Liver (tissue), 9 donors: ENCODE results near the gene OTUD3. TPM values are rescaled to one million over a fixed set of nuclear protein-coding genes. Genes with fewer than 3 reads are reported as not detected.

ENCODE experiments used
- DNase-seq: peaks from one replicate; pipeline ENCODE4 v3.0.0-alpha.2; 2017; ENCODE audit warnings: low spot score
- H3K27ac ChIP-seq, 2 donors: one replicate each; pipeline ENCODE4 v1.7.0; 2013; ENCODE audit warnings: inconsistent platforms in 2 of 2, low read length in 2 of 2, control low read depth in 1 of 2, low read depth in 1 of 2, mild to moderate bottlenecking in 1 of 2
- H3K27me3 ChIP-seq, 4 donors: one replicate each; pipeline versions ENCODE4 v1.6.1 to v1.7.0; 2013; ENCODE audit warnings: low read length in 3 of 4, inconsistent platforms in 1 of 4, mild to moderate bottlenecking in 1 of 4, moderate library complexity in 1 of 4; ENCODE audit not compliant: control insufficient read depth in 4 of 4, insufficient read depth in 4 of 4
- H3K36me3 ChIP-seq, 4 donors: one replicate each; pipeline versions ENCODE4 v1.6.1 to v1.7.0; 2013; ENCODE audit warnings: low read length in 3 of 4, mild to moderate bottlenecking in 3 of 4, low read depth in 1 of 4, moderate library complexity in 1 of 4; ENCODE audit not compliant: control insufficient read depth in 4 of 4, insufficient read depth in 3 of 4
- H3K4me1 ChIP-seq, 4 donors: one replicate each; pipeline versions ENCODE4 v1.6.1 to v1.7.0; 2013; ENCODE audit warnings: low read length in 3 of 4, mild to moderate bottlenecking in 3 of 4, moderate library complexity in 1 of 4; ENCODE audit not compliant: control insufficient read depth in 4 of 4, insufficient read depth in 4 of 4
- H3K4me3 ChIP-seq, 3 donors: one replicate each; pipeline versions ENCODE4 v1.6.1 to v1.7.0; 2013; ENCODE audit warnings: low read length in 3 of 3, control low read depth in 1 of 3, low read depth in 1 of 3, mild to moderate bottlenecking in 1 of 3
- H3K9ac ChIP-seq, 2 donors: one replicate each; pipeline ENCODE4 v1.7.0; 2013; ENCODE audit warnings: low read length in 2 of 2, mild to moderate bottlenecking in 2 of 2, moderate library complexity in 2 of 2, control low read depth in 1 of 2, low read depth in 1 of 2
- H3K9me3 ChIP-seq, 4 donors: one replicate each; pipeline versions ENCODE4 v1.6.1 to v1.7.0; 2013; ENCODE audit warnings: low read length in 3 of 4; ENCODE audit not compliant: control insufficient read depth in 4 of 4
- CTCF ChIP-seq: fragments of 150-350 bp; IDR thresholded peaks from 2 replicates; pipeline ENCODE4 v1.5.1; 2017; ENCODE audit warnings: improper control_type of control experiment, low read depth, low read length; ENCODE audit not compliant: missing input control
- EGR1 ChIP-seq, 2 donors: IDR thresholded peaks; 2 replicates each; pipeline ENCODE4 v1.6.1; 2016 to 2018; ENCODE audit warnings: antibody characterized with exemption in 2 of 2, low read depth in 2 of 2
- FOXA1 ChIP-seq: IDR thresholded peaks from 2 replicates; pipeline ENCODE4 v1.6.1; 2016; ENCODE audit warnings: antibody characterized with exemption
- FOXA2 ChIP-seq: IDR thresholded peaks from 2 replicates; pipeline ENCODE4 v1.6.1; 2016; ENCODE audit warnings: antibody characterized with exemption
- GABPA ChIP-seq, 2 donors: IDR thresholded peaks in 1 of 2; conservative IDR thresholded peaks in 1 of 2; 2 replicates each; pipeline ENCODE4 v1.6.1; 2016; ENCODE audit warnings: antibody characterized with exemption in 2 of 2, mild to moderate bottlenecking in 1 of 2, moderate library complexity in 1 of 2
- HNF4A ChIP-seq, 2 donors: conservative IDR thresholded peaks; 2 replicates each; pipeline ENCODE4 v1.6.1; 2016; ENCODE audit warnings: antibody characterized with exemption in 2 of 2, mild to moderate bottlenecking in 2 of 2
- HNF4G ChIP-seq: IDR thresholded peaks from 2 replicates; pipeline ENCODE4 v1.6.1; 2016; ENCODE audit warnings: antibody characterized with exemption
- JUND ChIP-seq, 2 donors: IDR thresholded peaks; 2 replicates each; pipeline ENCODE4 v1.6.1; 2016; ENCODE audit warnings: antibody characterized with exemption in 2 of 2
- NR2F2 ChIP-seq: IDR thresholded peaks from 2 replicates; pipeline ENCODE4 v1.6.1; 2016; ENCODE audit warnings: antibody characterized with exemption
- RAD21 ChIP-seq, 2 donors: IDR thresholded peaks; 2 replicates each; pipeline ENCODE4 v1.6.1; 2016; ENCODE audit warnings: antibody characterized with exemption in 2 of 2, mild to moderate bottlenecking in 2 of 2
- RXRA ChIP-seq, 2 donors: IDR thresholded peaks; 2 replicates each; pipeline ENCODE4 v1.6.1; 2017 to 2018; ENCODE audit warnings: antibody characterized with exemption in 2 of 2, mild to moderate bottlenecking in 1 of 2
- SP1 ChIP-seq: IDR thresholded peaks from 2 replicates; pipeline ENCODE4 v1.6.1; 2018; ENCODE audit warnings: antibody characterized with exemption, mild to moderate bottlenecking
- TAF1 ChIP-seq: conservative IDR thresholded peaks from 2 replicates; pipeline ENCODE4 v1.6.1; 2016; ENCODE audit warnings: antibody characterized with exemption, mild to moderate bottlenecking
- YY1 ChIP-seq: IDR thresholded peaks from 2 replicates; pipeline ENCODE4 v1.6.1; 2016; ENCODE audit warnings: antibody characterized with exemption, mild to moderate bottlenecking
- WGBS: extraction: QIAGEN DNeasy Blood & Tissue Kit; methylation state at CpG from one replicate; pipeline ENCODE4 v1.1.7; 2013; 5-methylcytosine and 5-hydroxymethylcytosine counted together
- polyA plus RNA-seq, 2 donors: library from polyadenylated mRNA; stranded (reverse) in 1 of 2; unstranded in 1 of 2; fragments of 200-250 nt in 1 of 2; fragments of >200 nt in 1 of 2; fragmentation: Nextera tagmentation in 1 of 2; extraction: Ambion mirVana in 1 of 2; gene quantifications; one replicate each; pipeline versions ENCODE4 v1.2.1 to v1.2.3, GENCODE V29; 2013 to 2015
- total RNA-seq, 2 donors: library from RNA; depleted of rRNA; stranded (reverse); fragments of >200 nt; gene quantifications; one replicate each; pipeline ENCODE4 v1.2.3, GENCODE V29; 2014
- TF ChIP-seq, protein P1 (sequence below): IDR thresholded peaks from 2 replicates; pipeline ENCODE4 v1.6.1; 2016; ENCODE audit warnings: antibody characterized with exemption, mild to moderate bottlenecking
- TF ChIP-seq, protein P2 (sequence below): IDR thresholded peaks from 2 replicates; pipeline ENCODE4 v1.6.1; 2016; ENCODE audit warnings: antibody characterized with exemption
- TF ChIP-seq, protein P3 (sequence below): IDR thresholded peaks from 2 replicates; pipeline ENCODE4 v1.6.1; 2016; ENCODE audit warnings: antibody characterized with exemption
- TF ChIP-seq, protein P4 (sequence below): IDR thresholded peaks from 2 replicates; pipeline ENCODE4 v1.6.1; 2016; ENCODE audit warnings: antibody characterized with exemption
- donor health status: healthy.
- donor health status: healthy.
- donor health status: healthy.
- donor health status: healthy.
- donor health status: healthy.

Gene OTUD3
- total and polyA plus RNA-seq, 4 donors: 0.36 to 4.0 (median 2.1) TPM

GRCh38 chr1:19878637-19878985, 3.6 kb upstream of the OTUD3 start:
- peaks cover 0 to 5% (median 0%) of the 10 kb centered on the region in 4 donors for H3K27me3 ChIP-seq
- H3K9ac ChIP-seq: no peak overlapping the region
- 80% methylated on average over 12 of the region's 12 CpGs for WGBS

More at GRCh38 chr1:19878637-19878985, 3.6 kb upstream of the OTUD3 start:
- Histone ChIP-seq H3K36me3 (no peaks in the 10 kb centered on the region), H3K9me3 (no peaks in the 10 kb centered on the region), H3K27ac (no peak overlapping the region), H3K4me3 (no peak overlapping the region), H3K4me1 (peaks cover 3 to 10% (median 9%) of the 10 kb centered on the region in 4 donors)
- DNase-seq: no peak
- TF ChIP-seq GABPA (IDR thresholded peaks at IDR 0.05 in 1 of 2, conservative IDR thresholded peaks at IDR 0.05 in 1 of 2) (no peak), YY1 (no peak), TAF1 (no peak), JUND (IDR thresholded peaks at IDR 0.05) (no peak), SP1 (no peak), HNF4A (conservative IDR thresholded peaks at IDR 0.05) (no peak), CTCF (no peak), RAD21 (IDR thresholded peaks at IDR 0.05) (no peak), FOXA1 (no peak), NR2F2 (no peak), FOXA2 (no peak), EGR1 (IDR thresholded peaks at IDR 0.05; ENCODE audit: low read depth in 2 of 2) (no peak), RXRA (IDR thresholded peaks at IDR 0.05) (no peak), HNF4G (no peak)
- TF ChIP-seq, protein P1, sequence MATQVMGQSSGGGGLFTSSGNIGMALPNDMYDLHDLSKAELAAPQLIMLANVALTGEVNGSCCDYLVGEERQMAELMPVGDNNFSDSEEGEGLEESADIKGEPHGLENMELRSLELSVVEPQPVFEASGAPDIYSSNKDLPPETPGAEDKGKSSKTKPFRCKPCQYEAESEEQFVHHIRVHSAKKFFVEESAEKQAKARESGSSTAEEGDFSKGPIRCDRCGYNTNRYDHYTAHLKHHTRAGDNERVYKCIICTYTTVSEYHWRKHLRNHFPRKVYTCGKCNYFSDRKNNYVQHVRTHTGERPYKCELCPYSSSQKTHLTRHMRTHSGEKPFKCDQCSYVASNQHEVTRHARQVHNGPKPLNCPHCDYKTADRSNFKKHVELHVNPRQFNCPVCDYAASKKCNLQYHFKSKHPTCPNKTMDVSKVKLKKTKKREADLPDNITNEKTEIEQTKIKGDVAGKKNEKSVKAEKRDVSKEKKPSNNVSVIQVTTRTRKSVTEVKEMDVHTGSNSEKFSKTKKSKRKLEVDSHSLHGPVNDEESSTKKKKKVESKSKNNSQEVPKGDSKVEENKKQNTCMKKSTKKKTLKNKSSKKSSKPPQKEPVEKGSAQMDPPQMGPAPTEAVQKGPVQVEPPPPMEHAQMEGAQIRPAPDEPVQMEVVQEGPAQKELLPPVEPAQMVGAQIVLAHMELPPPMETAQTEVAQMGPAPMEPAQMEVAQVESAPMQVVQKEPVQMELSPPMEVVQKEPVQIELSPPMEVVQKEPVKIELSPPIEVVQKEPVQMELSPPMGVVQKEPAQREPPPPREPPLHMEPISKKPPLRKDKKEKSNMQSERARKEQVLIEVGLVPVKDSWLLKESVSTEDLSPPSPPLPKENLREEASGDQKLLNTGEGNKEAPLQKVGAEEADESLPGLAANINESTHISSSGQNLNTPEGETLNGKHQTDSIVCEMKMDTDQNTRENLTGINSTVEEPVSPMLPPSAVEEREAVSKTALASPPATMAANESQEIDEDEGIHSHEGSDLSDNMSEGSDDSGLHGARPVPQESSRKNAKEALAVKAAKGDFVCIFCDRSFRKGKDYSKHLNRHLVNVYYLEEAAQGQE: no peak
- TF ChIP-seq, protein P2, sequence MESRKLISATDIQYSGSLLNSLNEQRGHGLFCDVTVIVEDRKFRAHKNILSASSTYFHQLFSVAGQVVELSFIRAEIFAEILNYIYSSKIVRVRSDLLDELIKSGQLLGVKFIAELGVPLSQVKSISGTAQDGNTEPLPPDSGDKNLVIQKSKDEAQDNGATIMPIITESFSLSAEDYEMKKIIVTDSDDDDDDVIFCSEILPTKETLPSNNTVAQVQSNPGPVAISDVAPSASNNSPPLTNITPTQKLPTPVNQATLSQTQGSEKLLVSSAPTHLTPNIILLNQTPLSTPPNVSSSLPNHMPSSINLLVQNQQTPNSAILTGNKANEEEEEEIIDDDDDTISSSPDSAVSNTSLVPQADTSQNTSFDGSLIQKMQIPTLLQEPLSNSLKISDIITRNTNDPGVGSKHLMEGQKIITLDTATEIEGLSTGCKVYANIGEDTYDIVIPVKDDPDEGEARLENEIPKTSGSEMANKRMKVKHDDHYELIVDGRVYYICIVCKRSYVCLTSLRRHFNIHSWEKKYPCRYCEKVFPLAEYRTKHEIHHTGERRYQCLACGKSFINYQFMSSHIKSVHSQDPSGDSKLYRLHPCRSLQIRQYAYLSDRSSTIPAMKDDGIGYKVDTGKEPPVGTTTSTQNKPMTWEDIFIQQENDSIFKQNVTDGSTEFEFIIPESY: no peak
- TF ChIP-seq, protein P3, sequence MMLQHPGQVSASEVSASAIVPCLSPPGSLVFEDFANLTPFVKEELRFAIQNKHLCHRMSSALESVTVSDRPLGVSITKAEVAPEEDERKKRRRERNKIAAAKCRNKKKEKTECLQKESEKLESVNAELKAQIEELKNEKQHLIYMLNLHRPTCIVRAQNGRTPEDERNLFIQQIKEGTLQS: no peak
- TF ChIP-seq, protein P4, sequence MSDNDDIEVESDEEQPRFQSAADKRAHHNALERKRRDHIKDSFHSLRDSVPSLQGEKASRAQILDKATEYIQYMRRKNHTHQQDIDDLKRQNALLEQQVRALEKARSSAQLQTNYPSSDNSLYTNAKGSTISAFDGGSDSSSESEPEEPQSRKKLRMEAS: no peak
